GM21576 (cell line): ENCODE measurements around the gene MAGOH.
"Not testable (repeated sequence)": the region's sequence is repeated elsewhere in the genome, so short reads cannot be mapped to it uniquely, and the experiment has no call there.

Experiments
- ATAC-seq: cut with Tn5 transposase; IDR thresholded peaks from one replicate; pipeline ENCODE4 v1.9.1; 2021; ENCODE audit warnings: mild to moderate bottlenecking, moderate library complexity; ENCODE audit not compliant: unreplicated experiment

MAGOH gene

GRCh38 chr1:53238197-53239155, at the start of gene MAGOH:
TSS of gene MAGOH (minus strand) at chr1:53238518. CDS start at chr1:53238448, 70 bp downstream.
- peak; percentile 98 for ATAC-seq

GRCh38 chr1:53286955-53287354, 48.6 kb upstream of the MAGOH start:
- ATAC-seq: no peak

- no peak for ATAC-seq
Measured at GRCh38 chr1:53285969-53286760, 47.8 kb upstream of the MAGOH start.

- ATAC-seq: no peak
Measured at GRCh38 chr1:53285546-53285945, 47.2 kb upstream of the MAGOH start.

- ATAC-seq: no peak
Measured at GRCh38 chr1:53284224-53285020, 46.1 kb upstream of the MAGOH start.

- not testable (repeated sequence) for ATAC-seq
Measured at GRCh38 chr1:53283156-53283555, 44.8 kb upstream of the MAGOH start.

- ATAC-seq: no peak
Measured at GRCh38 chr1:53281133-53281532, 42.8 kb upstream of the MAGOH start.

GRCh38 chr1:53280496-53280895, 42.2 kb upstream of the MAGOH start:
- no peak for ATAC-seq

GRCh38 chr1:53279296-53280200, 41.2 kb upstream of the MAGOH start:
- ATAC-seq: no peak

- ATAC-seq: no peak
Measured at GRCh38 chr1:53278298-53278725, 40.0 kb upstream of the MAGOH start.

GRCh38 chr1:53277326-53277725, 39.0 kb upstream of the MAGOH start:
- ATAC-seq: no peak

- ATAC-seq: no peak
Measured at GRCh38 chr1:53276902-53277281, 38.6 kb upstream of the MAGOH start.

GRCh38 chr1:53276153-53276901, 38.0 kb upstream of the MAGOH start:
- no peak for ATAC-seq

- ATAC-seq: no peak
Measured at GRCh38 chr1:53275566-53275965, 37.2 kb upstream of the MAGOH start.

GRCh38 chr1:53274541-53275185, 36.3 kb upstream of the MAGOH start:
- ATAC-seq: no peak

- ATAC-seq: no peak
Measured at GRCh38 chr1:53274026-53274425, 35.7 kb upstream of the MAGOH start.

- no peak for ATAC-seq
Measured at GRCh38 chr1:53273526-53273925, 35.2 kb upstream of the MAGOH start.

GRCh38 chr1:53272349-53272748, 34.0 kb upstream of the MAGOH start:
- no peak for ATAC-seq
